Fibroblast of the aortic adventitia (primary cell): ENCODE data around the gene RHOU. TPM values are rescaled to one million over a fixed set of nuclear protein-coding genes. Genes with fewer than 3 reads are reported as not detected.

ENCODE experiments used
- DNase-seq: peaks from one replicate; pipeline ENCODE4 v3.0.0-alpha.2; 2010; ENCODE audit warnings: low read depth
- H3K4me3 ChIP-seq: 2 replicates; pipeline ENCODE4 v1.5.1; 2011; ENCODE audit warnings: low read depth, mild to moderate bottlenecking, control low read depth, low read length, moderate library complexity
- total RNA-seq: library from RNA; depleted of rRNA; stranded (reverse); fragments of >200 nt; gene quantifications from 2 replicates; pipeline ENCODE4 v1.2.3, GENCODE V29; 2012; ENCODE audit warnings: low replicate concordance
- TF ChIP-seq, protein P1 (sequence below): IDR thresholded peaks from 2 replicates; pipeline ENCODE4 v1.5.1; 2011; ENCODE audit warnings: mild to moderate bottlenecking, low read length, control low read depth, inconsistent platforms; ENCODE audit not compliant: insufficient read depth

Gene RHOU
- total RNA-seq, 1 donor = 4.2 TPM

GRCh38 chr1:228744356-228744755 lies 9.1 kb downstream of the RHOU start:
- TF ChIP-seq, protein P1, sequence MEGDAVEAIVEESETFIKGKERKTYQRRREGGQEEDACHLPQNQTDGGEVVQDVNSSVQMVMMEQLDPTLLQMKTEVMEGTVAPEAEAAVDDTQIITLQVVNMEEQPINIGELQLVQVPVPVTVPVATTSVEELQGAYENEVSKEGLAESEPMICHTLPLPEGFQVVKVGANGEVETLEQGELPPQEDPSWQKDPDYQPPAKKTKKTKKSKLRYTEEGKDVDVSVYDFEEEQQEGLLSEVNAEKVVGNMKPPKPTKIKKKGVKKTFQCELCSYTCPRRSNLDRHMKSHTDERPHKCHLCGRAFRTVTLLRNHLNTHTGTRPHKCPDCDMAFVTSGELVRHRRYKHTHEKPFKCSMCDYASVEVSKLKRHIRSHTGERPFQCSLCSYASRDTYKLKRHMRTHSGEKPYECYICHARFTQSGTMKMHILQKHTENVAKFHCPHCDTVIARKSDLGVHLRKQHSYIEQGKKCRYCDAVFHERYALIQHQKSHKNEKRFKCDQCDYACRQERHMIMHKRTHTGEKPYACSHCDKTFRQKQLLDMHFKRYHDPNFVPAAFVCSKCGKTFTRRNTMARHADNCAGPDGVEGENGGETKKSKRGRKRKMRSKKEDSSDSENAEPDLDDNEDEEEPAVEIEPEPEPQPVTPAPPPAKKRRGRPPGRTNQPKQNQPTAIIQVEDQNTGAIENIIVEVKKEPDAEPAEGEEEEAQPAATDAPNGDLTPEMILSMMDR = no peak
- H3K4me3 ChIP-seq = no peak overlapping the region
- DNase-seq = no peak

- H3K4me3 ChIP-seq = no peak overlapping the region
- TF ChIP-seq, protein P1 = no peak
- no peak for DNase-seq
Observed at GRCh38 chr1:228744918-228745317, 9.6 kb downstream of the RHOU start.

- DNase-seq = no peak
- H3K4me3 ChIP-seq = no peak overlapping the region
- TF ChIP-seq, protein P1 = no peak
Observed at GRCh38 chr1:228745497-228745896, 10.2 kb downstream of the RHOU start.

DNA sequence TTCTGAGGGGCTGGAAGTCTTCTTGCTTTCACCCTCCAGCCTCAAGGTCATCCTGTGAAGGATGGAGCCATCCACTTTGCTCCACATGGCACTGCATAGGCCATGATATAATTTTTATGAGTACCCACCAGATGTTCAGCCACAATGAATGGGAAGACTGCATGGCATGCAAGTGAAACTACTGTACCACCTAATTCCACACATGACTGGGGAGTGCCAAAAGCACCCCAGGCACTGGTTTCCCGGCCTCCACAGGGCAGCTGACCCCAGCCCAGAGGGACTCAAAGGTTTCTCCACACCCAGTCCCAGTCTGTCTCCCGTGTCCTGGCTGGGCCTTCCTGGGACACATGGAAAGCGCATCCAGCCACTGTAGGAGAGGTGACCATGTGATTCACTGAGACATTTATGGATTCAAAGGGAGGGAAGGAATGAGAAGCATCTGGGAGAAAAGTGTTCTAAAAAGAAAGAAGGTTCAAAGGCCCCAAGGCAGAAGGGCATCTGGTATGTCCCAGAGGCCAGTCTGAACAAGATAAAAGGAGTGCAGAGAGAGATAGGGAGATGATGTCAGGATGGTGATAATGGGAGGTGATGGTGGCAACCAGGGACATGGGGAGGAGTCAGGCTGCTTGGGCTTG lies 12.1 kb downstream of the RHOU start:
- TF ChIP-seq, protein P1 = no peak
- H3K4me3 ChIP-seq = no peak overlapping the region
- no peak for DNase-seq

GRCh38 chr1:228748029-228748428 lies 12.8 kb downstream of the RHOU start:
- no peak for DNase-seq
- no peak overlapping the region for H3K4me3 ChIP-seq
- TF ChIP-seq, protein P1 = no peak

GRCh38 chr1:228748431-228748830 lies 13.2 kb downstream of the RHOU start:
- H3K4me3 ChIP-seq = no peak overlapping the region
- TF ChIP-seq, protein P1 = no peak
- DNase-seq = no peak

- H3K4me3 ChIP-seq = no peak overlapping the region
- TF ChIP-seq, protein P1 = no peak
- no peak for DNase-seq
Observed at GRCh38 chr1:228749765-228750164, 14.5 kb downstream of the RHOU start.
